ENCODE data around the gene CALD1. TPM values are rescaled to one million over a fixed set of nuclear protein-coding genes. Genes with fewer than 3 reads are reported as not detected.

The CALD1 gene
- total RNA-seq, 1 experiment from 2014 or later = 147 TPM

DNA sequence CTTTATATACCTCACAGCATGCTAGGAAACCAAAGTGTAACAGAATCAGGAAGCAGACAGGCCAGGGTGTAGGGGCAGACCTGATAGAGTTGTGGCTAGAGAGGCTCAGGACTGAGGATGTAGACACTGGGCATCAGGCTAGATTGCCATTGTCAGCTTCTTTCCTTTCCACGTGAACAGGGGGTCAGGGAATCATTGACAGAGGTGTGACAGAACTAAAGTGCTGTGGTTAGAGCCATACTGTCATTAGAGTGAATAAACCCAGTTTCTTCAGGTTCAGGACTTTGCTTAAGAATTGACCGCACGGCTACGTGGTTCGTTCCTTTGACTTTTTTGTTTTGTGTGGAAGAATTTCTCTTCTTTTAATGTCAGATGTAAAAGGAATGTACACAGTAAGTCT, 90.7 kb downstream of the CALD1 start (continued):
- TF ChIP-seq, protein P1, sequence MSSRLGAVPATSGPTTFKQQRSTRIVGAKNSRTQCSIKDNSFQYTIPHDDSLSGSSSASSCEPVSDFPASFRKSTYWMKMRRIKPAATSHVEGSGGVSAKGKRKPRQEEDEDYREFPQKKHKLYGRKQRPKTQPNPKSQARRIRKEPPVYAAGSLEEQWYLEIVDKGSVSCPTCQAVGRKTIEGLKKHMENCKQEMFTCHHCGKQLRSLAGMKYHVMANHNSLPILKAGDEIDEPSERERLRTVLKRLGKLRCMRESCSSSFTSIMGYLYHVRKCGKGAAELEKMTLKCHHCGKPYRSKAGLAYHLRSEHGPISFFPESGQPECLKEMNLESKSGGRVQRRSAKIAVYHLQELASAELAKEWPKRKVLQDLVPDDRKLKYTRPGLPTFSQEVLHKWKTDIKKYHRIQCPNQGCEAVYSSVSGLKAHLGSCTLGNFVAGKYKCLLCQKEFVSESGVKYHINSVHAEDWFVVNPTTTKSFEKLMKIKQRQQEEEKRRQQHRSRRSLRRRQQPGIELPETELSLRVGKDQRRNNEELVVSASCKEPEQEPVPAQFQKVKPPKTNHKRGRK (CRISPR knock-in tag; IDR thresholded peaks at IDR 0.05; ENCODE audit: borderline replicate concordance) = no peak
- TF ChIP-seq SMAD3 (CRISPR knock-in tag; IDR thresholded peaks at IDR 0.05; ENCODE audit: borderline replicate concordance) = no peak

DNA sequence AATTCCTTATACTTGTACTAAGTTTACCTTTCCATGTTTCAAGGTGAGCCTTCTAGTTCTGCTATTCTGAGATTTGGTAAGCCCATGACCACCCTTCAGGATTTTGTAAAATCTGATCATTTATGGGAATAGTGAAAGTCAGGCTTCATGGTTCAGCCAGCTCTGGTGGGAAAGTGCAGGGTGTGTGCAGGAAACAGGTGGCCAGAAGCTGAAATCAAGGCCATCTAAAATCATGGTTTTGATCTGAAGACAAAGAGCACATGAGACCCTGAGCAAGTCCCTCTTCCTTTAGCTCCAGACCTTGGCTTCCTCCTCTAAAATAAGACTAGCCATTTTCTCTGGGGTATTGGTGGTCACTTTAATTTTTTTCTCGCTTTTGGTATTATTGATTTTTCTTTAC, 91.3 kb downstream of the CALD1 start:
- ChIA-PET CTCF (interaction anchor here (1.2 kb wide), 1 partner anchor 18 kb away, joined by 3 read pairs; no protein-coding TSS in a partner anchor), POLR2A (interaction anchor here (0.6 kb wide), 1 partner anchor 25 kb away, joined by 3 read pairs; no protein-coding TSS in a partner anchor)
- peaks cover 28% of the 10 kb centered on the region for H3K4me1 Mint-ChIP-seq
- no peaks in the 10 kb centered on the region for H3K9me3 Mint-ChIP-seq
- no peak overlapping the region for H3K27ac Mint-ChIP-seq
- H3K4me3 Mint-ChIP-seq = no peak overlapping the region
- TF ChIP-seq NFE2L1 (CRISPR knock-in tag; IDR thresholded peaks at IDR 0.05) (no peak), PRRX2 (CRISPR knock-in tag; IDR thresholded peaks at IDR 0.05) (no peak), TP53 (CRISPR knock-in tag; IDR thresholded peaks at IDR 0.05) (no peak), EMX1 (CRISPR knock-in tag; IDR thresholded peaks at IDR 0.05) (no peak), FOXK1 (CRISPR knock-in tag; IDR thresholded peaks at IDR 0.05) (no peak)
- TF ChIP-seq, protein P2, sequence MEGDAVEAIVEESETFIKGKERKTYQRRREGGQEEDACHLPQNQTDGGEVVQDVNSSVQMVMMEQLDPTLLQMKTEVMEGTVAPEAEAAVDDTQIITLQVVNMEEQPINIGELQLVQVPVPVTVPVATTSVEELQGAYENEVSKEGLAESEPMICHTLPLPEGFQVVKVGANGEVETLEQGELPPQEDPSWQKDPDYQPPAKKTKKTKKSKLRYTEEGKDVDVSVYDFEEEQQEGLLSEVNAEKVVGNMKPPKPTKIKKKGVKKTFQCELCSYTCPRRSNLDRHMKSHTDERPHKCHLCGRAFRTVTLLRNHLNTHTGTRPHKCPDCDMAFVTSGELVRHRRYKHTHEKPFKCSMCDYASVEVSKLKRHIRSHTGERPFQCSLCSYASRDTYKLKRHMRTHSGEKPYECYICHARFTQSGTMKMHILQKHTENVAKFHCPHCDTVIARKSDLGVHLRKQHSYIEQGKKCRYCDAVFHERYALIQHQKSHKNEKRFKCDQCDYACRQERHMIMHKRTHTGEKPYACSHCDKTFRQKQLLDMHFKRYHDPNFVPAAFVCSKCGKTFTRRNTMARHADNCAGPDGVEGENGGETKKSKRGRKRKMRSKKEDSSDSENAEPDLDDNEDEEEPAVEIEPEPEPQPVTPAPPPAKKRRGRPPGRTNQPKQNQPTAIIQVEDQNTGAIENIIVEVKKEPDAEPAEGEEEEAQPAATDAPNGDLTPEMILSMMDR (IDR thresholded peaks at IDR 0.05) = no peak
- no peaks in the 10 kb centered on the region for H3K27me3 Mint-ChIP-seq (ENCODE audit: low read depth)
- DNase-seq (ENCODE audit: low spot score) (no peak), ATAC-seq (no peak)
- H3K36me3 Mint-ChIP-seq = peaks cover 17% of the 10 kb centered on the region

DNA sequence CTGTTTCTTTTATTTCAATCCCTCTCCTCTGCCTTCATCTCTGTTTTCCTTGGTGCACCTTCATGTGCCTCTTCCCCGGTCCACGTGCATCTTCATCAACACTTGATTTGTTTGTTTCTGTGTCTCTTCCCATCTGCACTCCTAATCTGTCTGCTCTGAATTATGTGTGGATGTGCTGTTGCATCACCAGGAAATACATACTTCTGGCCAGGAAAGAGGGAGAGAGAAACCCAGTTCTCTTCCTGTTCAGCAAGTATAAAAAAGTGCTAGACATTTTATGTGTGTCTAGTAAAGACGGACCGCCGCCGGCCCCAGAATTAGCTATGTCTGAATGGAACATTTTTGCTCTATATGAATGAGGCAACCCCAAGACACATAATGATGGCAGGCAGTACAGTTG, 93.8 kb downstream of the CALD1 start:
- no peaks in the 10 kb centered on the region for H3K9me3 Mint-ChIP-seq
- H3K27ac Mint-ChIP-seq = 0 out of 2 replicates have a peak overlapping the region, but pooled peaks have one; percentile 13
- CTCF ChIA-PET = interaction anchor here (1.0 kb wide), 1 partner anchor 113 kb away, joined by 3 read pairs; the partner anchor contains the start of gene AGBL3
- H3K4me1 Mint-ChIP-seq = peaks cover 13% of the 10 kb centered on the region
- POLR2A ChIA-PET = no interaction called here
- H3K4me3 Mint-ChIP-seq = no peak overlapping the region
- DNase-seq (ENCODE audit: low spot score) (no peak), ATAC-seq (no peak)
- no peaks in the 10 kb centered on the region for H3K27me3 Mint-ChIP-seq (ENCODE audit: low read depth)
- TF ChIP-seq FOXP1 (CRISPR knock-in tag; IDR thresholded peaks at IDR 0.05; ENCODE audit: borderline replicate concordance) (no peak), CBFB (CRISPR knock-in tag; IDR thresholded peaks at IDR 0.05; ENCODE audit: low read depth) (no peak), ZNF232 (CRISPR knock-in tag; IDR thresholded peaks at IDR 0.05) (no peak), RELA (CRISPR knock-in tag; IDR thresholded peaks at IDR 0.05; ENCODE audit: borderline replicate concordance) (no peak), SOX15 (CRISPR knock-in tag; IDR thresholded peaks at IDR 0.05) (no peak), FOXJ3 (CRISPR knock-in tag; IDR thresholded peaks at IDR 0.05; ENCODE audit: borderline replicate concordance) (no peak), RORB (CRISPR knock-in tag; IDR thresholded peaks at IDR 0.05) (no peak), PRRX2 (CRISPR knock-in tag; IDR thresholded peaks at IDR 0.05) (no peak), ATF1 (CRISPR knock-in tag; IDR thresholded peaks at IDR 0.05) (no peak)
- TF ChIP-seq, protein P3, sequence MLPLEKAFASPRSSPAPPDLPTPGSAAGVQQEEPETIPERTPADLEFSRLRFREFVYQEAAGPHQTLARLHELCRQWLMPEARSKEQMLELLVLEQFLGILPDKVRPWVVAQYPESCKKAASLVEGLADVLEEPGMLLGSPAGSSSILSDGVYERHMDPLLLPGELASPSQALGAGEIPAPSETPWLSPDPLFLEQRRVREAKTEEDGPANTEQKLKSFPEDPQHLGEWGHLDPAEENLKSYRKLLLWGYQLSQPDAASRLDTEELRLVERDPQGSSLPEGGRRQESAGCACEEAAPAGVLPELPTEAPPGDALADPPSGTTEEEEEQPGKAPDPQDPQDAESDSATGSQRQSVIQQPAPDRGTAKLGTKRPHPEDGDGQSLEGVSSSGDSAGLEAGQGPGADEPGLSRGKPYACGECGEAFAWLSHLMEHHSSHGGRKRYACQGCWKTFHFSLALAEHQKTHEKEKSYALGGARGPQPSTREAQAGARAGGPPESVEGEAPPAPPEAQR (CRISPR knock-in tag; IDR thresholded peaks at IDR 0.05) = no peak
- TF ChIP-seq, protein P1 (CRISPR knock-in tag; IDR thresholded peaks at IDR 0.05; ENCODE audit: borderline replicate concordance) = no peak
- TF ChIP-seq, protein P4, sequence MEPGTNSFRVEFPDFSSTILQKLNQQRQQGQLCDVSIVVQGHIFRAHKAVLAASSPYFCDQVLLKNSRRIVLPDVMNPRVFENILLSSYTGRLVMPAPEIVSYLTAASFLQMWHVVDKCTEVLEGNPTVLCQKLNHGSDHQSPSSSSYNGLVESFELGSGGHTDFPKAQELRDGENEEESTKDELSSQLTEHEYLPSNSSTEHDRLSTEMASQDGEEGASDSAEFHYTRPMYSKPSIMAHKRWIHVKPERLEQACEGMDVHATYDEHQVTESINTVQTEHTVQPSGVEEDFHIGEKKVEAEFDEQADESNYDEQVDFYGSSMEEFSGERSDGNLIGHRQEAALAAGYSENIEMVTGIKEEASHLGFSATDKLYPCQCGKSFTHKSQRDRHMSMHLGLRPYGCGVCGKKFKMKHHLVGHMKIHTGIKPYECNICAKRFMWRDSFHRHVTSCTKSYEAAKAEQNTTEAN (CRISPR knock-in tag; IDR thresholded peaks at IDR 0.05) = no peak
- TF ChIP-seq, protein P2 (IDR thresholded peaks at IDR 0.05) = no peak
- peaks cover 11% of the 10 kb centered on the region for H3K36me3 Mint-ChIP-seq

Data from WTC11 (cell line).